ENCODE data around the gene INPP5A. TPM values are rescaled to one million over a fixed set of nuclear protein-coding genes. Genes with fewer than 3 reads are reported as not detected.

The INPP5A gene
- total and polyA plus RNA-seq, 9 of the 15 experiments (the other 6 are each of a cell fraction or from before 2014, with no cell fraction given): 0.66 to 11.6 (median 7.7) TPM

GRCh38 chr10:132726951-132727350 is 189.4 kb downstream of the INPP5A start:
- H3K9ac ChIP-seq (ENCODE audit: insufficient read depth in 1 of 2, low read depth in 2 of 2, low read length in 2 of 2): no peak overlapping the region
- intact Hi-C loops (cut with micrococcal nuclease) (no loop called here), in situ Hi-C loops (cut with MboI) (loop anchor here (5.0 kb wide), 1 partner anchor 35 kb away; no protein-coding TSS in a partner anchor)
- no TSS peak for BruUV-seq (replicated peaks)
- H4K20me1 ChIP-seq (replicated peaks; ENCODE audit: control insufficient read depth, insufficient read depth, low read length): no peaks in the 10 kb centered on the region
- DNase-seq (ENCODE audit: extremely low read depth in 1 of 4, low spot score in 3 of 4) (no peak), ATAC-seq (no peak), FAIRE-seq (no peak)
- ChIA-PET POLR2A (no interaction called here), CTCF (ENCODE audit: low intra/inter-chr PET ratio) (no interaction called here)
- 86% methylated on average over 11 of the region's 19 CpGs for WGBS (ENCODE audit: insufficient coverage, low coverage, missing lambda C conversion rate)
- H3K36me3 ChIP-seq (ENCODE audit: control insufficient read depth, insufficient read depth, low read length): no peaks in the 10 kb centered on the region
- no peaks in the 10 kb centered on the region for H3K27me3 ChIP-seq (ENCODE audit: control insufficient read depth in 2 of 2, insufficient read depth in 2 of 2, low read length in 2 of 2)
- no peak overlapping the region for H3K27ac ChIP-seq (ENCODE audit: extremely low read depth, low read depth, low read length)
- no peak overlapping the region for H3K4me2 ChIP-seq (ENCODE audit: insufficient read depth, low read length)
- H2AFZ ChIP-seq (ENCODE audit: low read depth, low read length): no peak overlapping the region
- H3K79me2 ChIP-seq (ENCODE audit: control insufficient read depth, insufficient read depth, low read length): no peaks in the 10 kb centered on the region
- no peak overlapping the region for H3K4me3 ChIP-seq
- TF ChIP-seq NFE2L1 (tag; IDR thresholded peaks at IDR 0.05; ENCODE audit: borderline replicate concordance, low read depth) (no peak), GTF2E2 (tag; IDR thresholded peaks at IDR 0.05) (no peak), ETV1 (tag; conservative IDR thresholded peaks at IDR 0.05; ENCODE audit: low read depth) (no peak), IRF2 (CRISPR knock-in tag; IDR thresholded peaks at IDR 0.05) (no peak), ZBTB8A (IDR thresholded peaks at IDR 0.05; ENCODE audit: partially characterized antibody) (no peak), KHSRP (IDR thresholded peaks at IDR 0.05) (no peak), THRAP3 (IDR thresholded peaks at IDR 0.05; ENCODE audit: borderline replicate concordance) (no peak), ELF1 (tag; IDR thresholded peaks at IDR 0.05) (no peak)
- no peaks in the 10 kb centered on the region for H3K9me1 ChIP-seq (ENCODE audit: control insufficient read depth, insufficient read depth, low read length)
- peaks cover 0 to 17% of the 10 kb centered on the region in 2 experiments; a peak in 2 of 5 replicates for H3K4me1 ChIP-seq (replicated peaks in 1 of 2; ENCODE audit: control insufficient read depth in 2 of 2, insufficient read depth in 2 of 2, low read length in 2 of 2)
- H3K9me3 ChIP-seq (replicated peaks; ENCODE audit: control insufficient read depth, insufficient read depth, low read depth, low read length): no peaks in the 10 kb centered on the region

Data from K562 (cell line).